Measurements from ENCODE around the gene TSPO.

GRCh38 chr22:43198126-43198525 lies 46.8 kb downstream of the TSPO start:
- TF ChIP-seq EZH2 (IDR thresholded peaks at IDR 0.05) (no peak), POLR2AphosphoS5 (IDR thresholded peaks at IDR 0.05; ENCODE audit: borderline replicate concordance, low read depth, low read length) (no peak)

Data from SK-N-MC (cell line).